ENCODE results near the gene LPA. TPM values are rescaled to one million over a fixed set of nuclear protein-coding genes. Genes with fewer than 3 reads are reported as not detected.

The LPA gene
- total RNA-seq, 1 experiment from 2014 or later, result 0.13 TPM

DNA sequence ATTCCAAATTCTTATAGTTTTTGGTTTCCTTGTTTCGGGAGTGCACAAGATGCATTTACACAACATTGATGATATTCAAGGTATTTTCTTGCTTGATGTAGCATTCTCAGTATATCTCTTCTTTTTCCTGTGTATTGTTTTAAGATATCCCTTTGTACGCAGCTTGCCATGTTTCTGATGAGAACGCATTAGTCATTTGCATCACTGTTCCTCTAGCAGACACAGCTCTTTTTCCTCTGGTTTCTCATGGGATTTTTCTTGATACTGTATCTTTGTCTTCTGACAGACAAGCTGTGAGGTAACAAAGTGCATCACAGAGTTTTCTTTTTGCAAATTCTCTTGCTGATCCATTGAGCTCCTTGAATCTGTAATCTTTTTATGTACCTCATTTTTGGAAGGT lies 169.5 kb downstream of the LPA start:
- no peak overlapping the region for H3K9ac ChIP-seq (ENCODE audit: extremely low read depth, insufficient read length, low read length)
- no peak for TF ChIP-seq CTCF (conservative IDR thresholded peaks at IDR 0.05)

More for the DNA sequence above, 169.5 kb downstream of the LPA start:
- H3K56ac ChIP-seq (ENCODE audit: insufficient read length, low read depth, low read length), result no peak overlapping the region
- H2BK12ac ChIP-seq (ENCODE audit: insufficient read length, low read depth, low read length), result no peak overlapping the region
- H3K14ac ChIP-seq (ENCODE audit: insufficient read depth, low read length), result no peak overlapping the region
- Mint-ChIP-seq H3K9me3 (peaks cover 0 to 2% of the 10 kb centered on the region in 2 experiments; a peak in 1 of 5 replicates), H3K27ac (no peak overlapping the region), H3K36me3 (ENCODE audit: insufficient read depth in 1 of 3, low read depth in 3 of 3) (peaks cover 0 to 26% (median 17%) of the 10 kb centered on the region in 3 experiments; a peak in 5 of 7 replicates), H3K27me3 (ENCODE audit: low read depth) (no peaks in the 10 kb centered on the region), H3K4me3 (no peak overlapping the region), H3K4me1 (no peaks in the 10 kb centered on the region)
- no peak overlapping the region for H3T11ph ChIP-seq (ENCODE audit: low read length)
- H3K27me3 ChIP-seq (ENCODE audit: insufficient read depth, low read length), result no peaks in the 10 kb centered on the region
- no peak overlapping the region for H2BK120ac ChIP-seq (ENCODE audit: low read depth, low read length, poor library complexity, severe bottlenecking)
- H3K79me1 ChIP-seq (ENCODE audit: insufficient read depth, low read depth, low read length, poor library complexity, severe bottlenecking), result no peaks in the 10 kb centered on the region
- H4K20me1 ChIP-seq (ENCODE audit: control insufficient read depth, insufficient read depth, insufficient read length), result no peaks in the 10 kb centered on the region
- no peak overlapping the region for H3K4ac ChIP-seq (ENCODE audit: low read depth, low read length)
- H2BK5ac ChIP-seq (ENCODE audit: insufficient read length, low read length), result no peak overlapping the region
- H2BK20ac ChIP-seq (ENCODE audit: low read depth, low read length, poor library complexity, severe bottlenecking), result no peak overlapping the region
- H3K23me2 ChIP-seq (ENCODE audit: insufficient read length, low read depth, low read length, poor library complexity, severe bottlenecking), result no peaks in the 10 kb centered on the region
- H3K9me3 ChIP-seq (ENCODE audit: control insufficient read depth, low read depth, low read length), result no peaks in the 10 kb centered on the region
- DNase-seq, result no peak
- H3K4me1 ChIP-seq (ENCODE audit: insufficient read depth, low read length), result no peaks in the 10 kb centered on the region
- no peak overlapping the region for H4K8ac ChIP-seq (replicated peaks; ENCODE audit: insufficient read length, low read depth, low read length)
- WGBS (ENCODE audit: extremely low coverage, insufficient read length, low lambda C conversion rate), result no CpG with 5 or more reads among the region's 3 CpGs
- no peak overlapping the region for H4K91ac ChIP-seq (ENCODE audit: insufficient read length, low read depth, low read length)
- H2BK15ac ChIP-seq (ENCODE audit: low read depth, low read length), result no peak overlapping the region
- H2AK5ac ChIP-seq (ENCODE audit: insufficient read length, low read length), result no peak overlapping the region
- H4K5ac ChIP-seq (ENCODE audit: insufficient read length, low read depth, low read length), result no peak overlapping the region
- H3K4me2 ChIP-seq (ENCODE audit: insufficient read depth, insufficient read length, low read length), result no peak overlapping the region
- no peaks in the 10 kb centered on the region for H3K79me2 ChIP-seq (ENCODE audit: insufficient read depth, low read length)
- no peak overlapping the region for H3K18ac ChIP-seq (ENCODE audit: insufficient read length, low read depth, low read length)
- no peak overlapping the region for H3K27ac ChIP-seq (ENCODE audit: insufficient read length, low read depth, low read length)
- no peak overlapping the region for H3K23ac ChIP-seq (ENCODE audit: insufficient read length, low read depth, low read length)
- H2AFZ ChIP-seq (ENCODE audit: low read length), result no peak overlapping the region

All from H9 (cell line).